ENCODE results near the gene CSRP1. TPM values are rescaled to one million over a fixed set of nuclear protein-coding genes. Genes with fewer than 3 reads are reported as not detected.

Gene CSRP1
- total and polyA plus RNA-seq, 7 donors, result 14.7 to 27.7 (median 23.2) TPM

- TF ChIP-seq, protein P1, sequence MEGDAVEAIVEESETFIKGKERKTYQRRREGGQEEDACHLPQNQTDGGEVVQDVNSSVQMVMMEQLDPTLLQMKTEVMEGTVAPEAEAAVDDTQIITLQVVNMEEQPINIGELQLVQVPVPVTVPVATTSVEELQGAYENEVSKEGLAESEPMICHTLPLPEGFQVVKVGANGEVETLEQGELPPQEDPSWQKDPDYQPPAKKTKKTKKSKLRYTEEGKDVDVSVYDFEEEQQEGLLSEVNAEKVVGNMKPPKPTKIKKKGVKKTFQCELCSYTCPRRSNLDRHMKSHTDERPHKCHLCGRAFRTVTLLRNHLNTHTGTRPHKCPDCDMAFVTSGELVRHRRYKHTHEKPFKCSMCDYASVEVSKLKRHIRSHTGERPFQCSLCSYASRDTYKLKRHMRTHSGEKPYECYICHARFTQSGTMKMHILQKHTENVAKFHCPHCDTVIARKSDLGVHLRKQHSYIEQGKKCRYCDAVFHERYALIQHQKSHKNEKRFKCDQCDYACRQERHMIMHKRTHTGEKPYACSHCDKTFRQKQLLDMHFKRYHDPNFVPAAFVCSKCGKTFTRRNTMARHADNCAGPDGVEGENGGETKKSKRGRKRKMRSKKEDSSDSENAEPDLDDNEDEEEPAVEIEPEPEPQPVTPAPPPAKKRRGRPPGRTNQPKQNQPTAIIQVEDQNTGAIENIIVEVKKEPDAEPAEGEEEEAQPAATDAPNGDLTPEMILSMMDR (IDR thresholded peaks at IDR 0.05), result no peak
- H3K4me1 ChIP-seq, result peaks cover 23% of the 10 kb centered on the region
- H3K27me3 ChIP-seq (ENCODE audit: insufficient read depth in 3 of 3, low read length in 2 of 3), result peaks cover 0 to 52% (median 17%) of the 10 kb centered on the region in 3 donors
- H3K27ac ChIP-seq, result peak overlapping the region; percentile 74
- ATAC-seq (no peak), DNase-seq (no peak)
- H3K36me3 ChIP-seq (ENCODE audit: insufficient read depth in 1 of 2, low read depth in 1 of 2), result no peaks in the 10 kb centered on the region
- 78 to 86% (median 83%) methylated on average over 12 of the region's 12 CpGs for WGBS, 3 donors
- intact Hi-C loops (cut with DNase I), result no loop called here
- no peaks in the 10 kb centered on the region for H3K9me3 ChIP-seq
- H3K4me3 ChIP-seq, result peak overlapping the region; percentile 73
Measured at GRCh38 chr1:201540846-201541735, 34.2 kb upstream of the CSRP1 start.

DNA sequence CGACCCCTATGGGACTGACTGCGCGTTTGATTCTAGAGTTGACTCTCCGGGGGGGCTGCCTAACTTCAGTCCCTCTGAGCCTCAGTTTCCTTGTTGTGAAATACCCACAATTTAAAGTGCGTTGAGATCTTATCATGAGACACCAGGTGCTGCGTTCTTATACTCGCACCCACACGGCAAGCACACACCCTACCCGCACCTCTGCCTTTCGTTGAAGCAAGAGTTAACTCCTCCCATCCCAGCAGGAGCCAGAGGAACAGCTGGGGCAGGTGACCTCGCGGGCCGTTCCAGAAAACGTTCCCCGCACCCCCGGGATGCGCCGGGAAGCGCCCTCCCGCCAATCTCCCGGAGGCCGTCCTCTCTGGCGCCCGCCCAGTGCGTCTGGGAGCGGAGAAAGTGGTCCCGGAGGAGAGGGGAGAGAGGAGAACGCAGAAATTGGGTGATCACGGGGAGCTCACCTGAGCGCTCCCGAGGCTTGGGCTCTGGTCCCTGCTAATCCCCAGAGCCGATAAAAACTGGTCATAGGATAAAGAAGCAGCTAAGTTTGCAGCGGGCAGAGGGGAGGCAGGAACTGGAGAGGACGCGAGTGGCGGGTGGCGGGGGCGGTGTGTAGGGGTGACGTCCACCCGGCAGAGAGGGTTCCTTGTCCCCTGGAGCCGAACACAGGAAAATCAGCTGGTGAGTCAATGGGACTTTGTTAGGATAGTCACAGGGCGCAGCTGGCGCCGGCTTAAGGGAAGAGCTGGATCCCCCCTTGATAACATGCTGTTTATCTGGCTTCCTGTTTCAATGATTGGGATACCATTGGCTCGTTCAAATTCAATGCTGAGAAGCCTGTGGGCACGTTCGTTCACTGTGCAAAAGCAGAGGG, 32.9 kb upstream of the CSRP1 start:
- Histone ChIP-seq H3K27ac (peak overlapping the region; percentile 74), H3K4me1 (peaks cover 27% of the 10 kb centered on the region), H3K27me3 (ENCODE audit: insufficient read depth in 3 of 3, low read length in 2 of 3) (peaks cover 0 to 63% (median 17%) of the 10 kb centered on the region in 3 donors), H3K4me3 (peak overlapping the region; percentile 73), H3K36me3 (ENCODE audit: insufficient read depth in 1 of 2, low read depth in 1 of 2) (no peaks in the 10 kb centered on the region), H3K9me3 (no peaks in the 10 kb centered on the region)
- peak in 3 of 4 donors; percentile 34 to 42 (median 39) for ATAC-seq
- TF ChIP-seq, protein P1 (IDR thresholded peaks at IDR 0.05), result no peak
- DNase-seq, result peak; percentile 71 to 74
- 5 to 8% (median 7%) methylated on average over 46 to 47 of the region's 47 CpGs for WGBS, 3 donors
- intact Hi-C loops (cut with DNase I), result no loop called here

- no peaks in the 10 kb centered on the region for H3K9me3 ChIP-seq
- ATAC-seq (peak; percentile 54 to 72 (median 68)), DNase-seq (peak; percentile 82 to 83)
- intact Hi-C loops (cut with DNase I), result no loop called here
- peak within 1 kb of the TSS; percentile 74 for H3K27ac ChIP-seq
- H3K4me3 ChIP-seq, result peak within 1 kb of the TSS; percentile 73
- no peaks in the 10 kb centered on the region for H3K36me3 ChIP-seq (ENCODE audit: insufficient read depth in 1 of 2, low read depth in 1 of 2)
- TF ChIP-seq, protein P1 (IDR thresholded peaks at IDR 0.05), result no peak
- peaks cover 27% of the 10 kb centered on the region for H3K4me1 ChIP-seq
- peaks cover 0 to 63% (median 17%) of the 10 kb centered on the region in 3 donors for H3K27me3 ChIP-seq (ENCODE audit: insufficient read depth in 3 of 3, low read length in 2 of 3)
- WGBS, 3 donors, result 1% methylated on average over 76 to 93 of the region's 93 CpGs
Measured at GRCh38 chr1:201538612-201539551, 32.0 kb upstream of the CSRP1 start, which contains the start of gene NAV1. Gene NAV1 (plus strand): TSS chr1:201539127. CDS start chr1:201622885, 83,758 bp downstream.

Data from psoas muscle (tissue), 8 donors.